K562 (cell line): ENCODE results near the gene LEAP2. TPM values are rescaled to one million over a fixed set of nuclear protein-coding genes. Genes with fewer than 3 reads are reported as not detected.

Source experiments
- ELF2 ChIP-seq: fragments of 250-450 bp; sonication (Bioruptor Pico); IDR thresholded peaks from 2 replicates; pipeline ENCODE4 v1.5.0; 2021; ENCODE audit warnings: mild to moderate bottlenecking
- EP400 ChIP-seq: fragments of 450-650 bp; IDR thresholded peaks from 2 replicates; pipeline ENCODE4 v1.6.1; 2017; ENCODE audit warnings: antibody characterized with exemption, mild to moderate bottlenecking, moderate library complexity
- FOXA3 ChIP-seq, 2 experiments: fragments of 450-650 bp in 1 of 2; sonication (generic) in 1 of 2; formaldehyde crosslinking; IDR thresholded peaks in 1 of 2; conservative IDR thresholded peaks in 1 of 2; 2 replicates each; pipeline versions ENCODE4 v1.4.0 to v1.8.0; 2020 to 2022; ENCODE audit warnings: mild to moderate bottlenecking in 2 of 2, missing genetic modification reagents in 1 of 2
- NEUROD1 ChIP-seq: fragments of 150-350 bp; IDR thresholded peaks from 2 replicates; pipeline ENCODE4 v1.6.1; 2014; ENCODE audit warnings: borderline replicate concordance, low read length, low read depth; ENCODE audit not compliant: partially characterized antibody
- PPARD ChIP-seq: fragments of 250-450 bp; sonication (Bioruptor Pico); IDR thresholded peaks from 2 replicates; pipeline ENCODE4 v1.8.0; 2022; ENCODE audit warnings: inconsistent platforms, mild to moderate bottlenecking, moderate library complexity
- RFX1 ChIP-seq: fragments of 450-650 bp; IDR thresholded peaks from 2 replicates; pipeline ENCODE4 v1.6.1; 2016; ENCODE audit warnings: mild to moderate bottlenecking, moderate library complexity
- YY1 ChIP-seq, 3 experiments: IDR thresholded peaks; 2 replicates each; pipeline ENCODE4 v1.6.1; 2011; ENCODE audit warnings: low read length in 2 of 3, mild to moderate bottlenecking in 2 of 3, moderate library complexity in 2 of 3, borderline replicate concordance in 1 of 3, control low read depth in 1 of 3, low read depth in 1 of 3; ENCODE audit not compliant: insufficient read depth in 3 of 3, insufficient replicate concordance in 2 of 3, control insufficient read depth in 1 of 3, insufficient read length in 1 of 3; ENCODE audit errors: extremely low read depth in 1 of 3
- ZC3H8 ChIP-seq: fragments of 450-650 bp; IDR thresholded peaks from 2 replicates; pipeline ENCODE4 v1.6.1; 2017
- ZFP36 ChIP-seq: fragments of 150-350 bp; IDR thresholded peaks from 2 replicates; pipeline ENCODE4 v1.6.1; 2018; ENCODE audit warnings: low read length, low read depth; ENCODE audit not compliant: partially characterized antibody
- polyA plus RNA-seq, 8 experiments: library from polyadenylated mRNA; depleted of rRNA in 4 of 8; stranded (reverse) in 5 of 8; unstranded in 3 of 8; fragments of >200 nt; fragmentation: Nextera tagmentation in 2 of 8; fragmentation: Illumina TruSeq in 1 of 8; extraction: Ambion mirVana in 2 of 8; extraction: Trizol in 1 of 8; gene quantifications; 2 replicates each; pipeline versions ENCODE4 v1.2.1 to v1.2.3, GENCODE V29; 2011 to 2014; ENCODE audit warnings: inconsistent platforms in 1 of 8, missing spikeins in 1 of 8
- total RNA-seq, 7 experiments: library from RNA; depleted of rRNA in 6 of 7; stranded (reverse); fragments of >200 nt in 6 of 7; fragmentation: Illumina TruSeq in 2 of 7; extraction: Trizol in 2 of 7; gene quantifications; 2 replicates each; pipeline versions ENCODE4 v1.2.1 to v1.2.3, GENCODE V29; 2011 to 2021; ENCODE audit warnings: low replicate concordance in 1 of 7
- TF ChIP-seq, protein P1 (sequence below): fragments of 450-650 bp; formaldehyde crosslinking; IDR thresholded peaks from 2 replicates; pipeline ENCODE4 v1.4.0; 2022; ENCODE audit warnings: missing genetic modification characterization
- TF ChIP-seq, protein P2 (sequence below): fragments of 250-450 bp; sonication (Bioruptor Pico); IDR thresholded peaks from 2 replicates; pipeline ENCODE4 v1.5.0; 2021
- TF ChIP-seq, protein P3 (sequence below): fragments of 250-450 bp; sonication (Bioruptor Pico); IDR thresholded peaks from 2 replicates; pipeline ENCODE4 v1.4.0; 2020; ENCODE audit warnings: mild to moderate bottlenecking, moderate library complexity, borderline replicate concordance
- TF ChIP-seq, protein P4 (sequence below): fragments of 450-650 bp; IDR thresholded peaks from 2 replicates; pipeline ENCODE4 v1.6.1; 2017; ENCODE audit warnings: antibody characterized with exemption, mild to moderate bottlenecking
- TF ChIP-seq, protein P5 (sequence below): sonication (generic); formaldehyde crosslinking; IDR thresholded peaks from 2 replicates; pipeline ENCODE4 v1.8.1; 2023; ENCODE audit warnings: mild to moderate bottlenecking, missing genetic modification reagents

The LEAP2 gene
- total and polyA plus RNA-seq, 9 of the 15 experiments (the other 6 are each of a cell fraction or from before 2014, with no cell fraction given) = 1.1 to 5.6 (median 2.5) TPM

DNA sequence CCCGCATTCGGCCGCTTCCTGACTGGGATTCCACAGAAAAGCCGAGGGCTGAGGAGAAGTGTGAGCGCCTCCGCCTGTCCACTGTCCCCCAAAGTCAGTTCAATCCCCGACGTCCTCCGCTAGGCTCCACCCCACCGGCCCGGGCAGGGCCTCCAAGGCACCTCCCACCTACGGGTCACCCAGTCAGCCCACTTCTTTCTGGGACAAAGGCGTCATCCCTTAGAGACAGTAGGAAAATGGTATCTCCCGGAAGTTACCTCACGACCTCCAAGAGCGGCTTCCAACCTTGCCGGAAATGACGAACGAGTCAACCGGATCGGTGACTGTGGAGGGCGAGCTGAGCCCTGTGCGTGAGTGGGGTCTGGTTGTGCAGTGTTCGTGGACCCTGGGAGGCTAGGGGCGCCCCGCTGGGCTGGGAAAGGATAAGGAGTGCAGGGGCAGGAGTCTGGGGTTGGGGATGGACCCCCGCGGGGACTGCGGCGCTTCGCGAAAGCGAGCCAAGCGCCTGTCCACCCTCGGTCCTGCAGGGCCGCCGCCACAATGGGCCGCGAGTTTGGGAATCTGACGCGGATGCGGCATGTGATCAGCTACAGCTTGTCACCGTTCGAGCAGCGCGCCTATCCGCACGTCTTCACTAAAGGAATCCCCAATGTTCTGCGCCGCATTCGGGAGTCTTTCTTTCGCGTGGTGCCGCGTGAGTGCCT, 7.0 kb upstream of the LEAP2 start, which contains the start of the genes GDF9 and UQCRQ (continued):
- TF ChIP-seq, protein P1, sequence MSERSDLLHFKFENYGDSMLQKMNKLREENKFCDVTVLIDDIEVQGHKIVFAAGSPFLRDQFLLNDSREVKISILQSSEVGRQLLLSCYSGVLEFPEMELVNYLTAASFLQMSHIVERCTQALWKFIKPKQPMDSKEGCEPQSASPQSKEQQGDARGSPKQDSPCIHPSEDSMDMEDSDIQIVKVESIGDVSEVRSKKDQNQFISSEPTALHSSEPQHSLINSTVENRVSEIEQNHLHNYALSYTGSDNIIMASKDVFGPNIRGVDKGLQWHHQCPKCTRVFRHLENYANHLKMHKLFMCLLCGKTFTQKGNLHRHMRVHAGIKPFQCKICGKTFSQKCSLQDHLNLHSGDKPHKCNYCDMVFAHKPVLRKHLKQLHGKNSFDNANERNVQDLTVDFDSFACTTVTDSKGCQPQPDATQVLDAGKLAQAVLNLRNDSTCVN (CRISPR knock-in tag) = no peak
- TF ChIP-seq ZC3H8 (no peak), YY1 (IDR thresholded peaks at IDR 0.05; ENCODE audit: borderline replicate concordance in 1 of 3, control insufficient read depth in 1 of 3, extremely low read depth in 1 of 3, insufficient read depth in 3 of 3, insufficient read length in 1 of 3, insufficient replicate concordance in 2 of 3, low read depth in 1 of 3, low read length in 2 of 3) (peak in 2 of 3 experiments; percentile 57 to 76), ELF2 (CRISPR knock-in tag) (no peak; the same call in 1 of the 2 replicates), RFX1 (peak; percentile 49; the same call in 1 of the 2 replicates), ZFP36 (no peak), PPARD (CRISPR knock-in tag) (no peak), NEUROD1 (peak; percentile 54), EP400 (peak; percentile 91), FOXA3 (CRISPR knock-in tag; conservative IDR thresholded peaks at IDR 0.05 in 1 of 2, IDR thresholded peaks at IDR 0.05 in 1 of 2) (no peak)
- TF ChIP-seq, protein P2, sequence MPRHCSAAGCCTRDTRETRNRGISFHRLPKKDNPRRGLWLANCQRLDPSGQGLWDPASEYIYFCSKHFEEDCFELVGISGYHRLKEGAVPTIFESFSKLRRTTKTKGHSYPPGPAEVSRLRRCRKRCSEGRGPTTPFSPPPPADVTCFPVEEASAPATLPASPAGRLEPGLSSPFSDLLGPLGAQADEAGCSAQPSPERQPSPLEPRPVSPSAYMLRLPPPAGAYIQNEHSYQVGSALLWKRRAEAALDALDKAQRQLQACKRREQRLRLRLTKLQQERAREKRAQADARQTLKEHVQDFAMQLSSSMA (CRISPR knock-in tag) = no peak
- TF ChIP-seq, protein P3, sequence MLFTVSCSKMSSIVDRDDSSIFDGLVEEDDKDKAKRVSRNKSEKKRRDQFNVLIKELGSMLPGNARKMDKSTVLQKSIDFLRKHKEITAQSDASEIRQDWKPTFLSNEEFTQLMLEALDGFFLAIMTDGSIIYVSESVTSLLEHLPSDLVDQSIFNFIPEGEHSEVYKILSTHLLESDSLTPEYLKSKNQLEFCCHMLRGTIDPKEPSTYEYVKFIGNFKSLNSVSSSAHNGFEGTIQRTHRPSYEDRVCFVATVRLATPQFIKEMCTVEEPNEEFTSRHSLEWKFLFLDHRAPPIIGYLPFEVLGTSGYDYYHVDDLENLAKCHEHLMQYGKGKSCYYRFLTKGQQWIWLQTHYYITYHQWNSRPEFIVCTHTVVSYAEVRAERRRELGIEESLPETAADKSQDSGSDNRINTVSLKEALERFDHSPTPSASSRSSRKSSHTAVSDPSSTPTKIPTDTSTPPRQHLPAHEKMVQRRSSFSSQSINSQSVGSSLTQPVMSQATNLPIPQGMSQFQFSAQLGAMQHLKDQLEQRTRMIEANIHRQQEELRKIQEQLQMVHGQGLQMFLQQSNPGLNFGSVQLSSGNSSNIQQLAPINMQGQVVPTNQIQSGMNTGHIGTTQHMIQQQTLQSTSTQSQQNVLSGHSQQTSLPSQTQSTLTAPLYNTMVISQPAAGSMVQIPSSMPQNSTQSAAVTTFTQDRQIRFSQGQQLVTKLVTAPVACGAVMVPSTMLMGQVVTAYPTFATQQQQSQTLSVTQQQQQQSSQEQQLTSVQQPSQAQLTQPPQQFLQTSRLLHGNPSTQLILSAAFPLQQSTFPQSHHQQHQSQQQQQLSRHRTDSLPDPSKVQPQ = no peak
- TF ChIP-seq, protein P4, sequence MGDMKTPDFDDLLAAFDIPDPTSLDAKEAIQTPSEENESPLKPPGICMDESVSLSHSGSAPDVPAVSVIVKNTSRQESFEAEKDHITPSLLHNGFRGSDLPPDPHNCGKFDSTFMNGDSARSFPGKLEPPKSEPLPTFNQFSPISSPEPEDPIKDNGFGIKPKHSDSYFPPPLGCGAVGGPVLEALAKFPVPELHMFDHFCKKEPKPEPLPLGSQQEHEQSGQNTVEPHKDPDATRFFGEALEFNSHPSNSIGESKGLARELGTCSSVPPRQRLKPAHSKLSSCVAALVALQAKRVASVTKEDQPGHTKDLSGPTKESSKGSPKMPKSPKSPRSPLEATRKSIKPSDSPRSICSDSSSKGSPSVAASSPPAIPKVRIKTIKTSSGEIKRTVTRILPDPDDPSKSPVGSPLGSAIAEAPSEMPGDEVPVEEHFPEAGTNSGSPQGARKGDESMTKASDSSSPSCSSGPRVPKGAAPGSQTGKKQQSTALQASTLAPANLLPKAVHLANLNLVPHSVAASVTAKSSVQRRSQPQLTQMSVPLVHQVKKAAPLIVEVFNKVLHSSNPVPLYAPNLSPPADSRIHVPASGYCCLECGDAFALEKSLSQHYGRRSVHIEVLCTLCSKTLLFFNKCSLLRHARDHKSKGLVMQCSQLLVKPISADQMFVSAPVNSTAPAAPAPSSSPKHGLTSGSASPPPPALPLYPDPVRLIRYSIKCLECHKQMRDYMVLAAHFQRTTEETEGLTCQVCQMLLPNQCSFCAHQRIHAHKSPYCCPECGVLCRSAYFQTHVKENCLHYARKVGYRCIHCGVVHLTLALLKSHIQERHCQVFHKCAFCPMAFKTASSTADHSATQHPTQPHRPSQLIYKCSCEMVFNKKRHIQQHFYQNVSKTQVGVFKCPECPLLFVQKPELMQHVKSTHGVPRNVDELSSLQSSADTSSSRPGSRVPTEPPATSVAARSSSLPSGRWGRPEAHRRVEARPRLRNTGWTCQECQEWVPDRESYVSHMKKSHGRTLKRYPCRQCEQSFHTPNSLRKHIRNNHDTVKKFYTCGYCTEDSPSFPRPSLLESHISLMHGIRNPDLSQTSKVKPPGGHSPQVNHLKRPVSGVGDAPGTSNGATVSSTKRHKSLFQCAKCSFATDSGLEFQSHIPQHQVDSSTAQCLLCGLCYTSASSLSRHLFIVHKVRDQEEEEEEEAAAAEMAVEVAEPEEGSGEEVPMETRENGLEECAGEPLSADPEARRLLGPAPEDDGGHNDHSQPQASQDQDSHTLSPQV = no peak; the same call in 1 of the 2 replicates
- TF ChIP-seq, protein P5, sequence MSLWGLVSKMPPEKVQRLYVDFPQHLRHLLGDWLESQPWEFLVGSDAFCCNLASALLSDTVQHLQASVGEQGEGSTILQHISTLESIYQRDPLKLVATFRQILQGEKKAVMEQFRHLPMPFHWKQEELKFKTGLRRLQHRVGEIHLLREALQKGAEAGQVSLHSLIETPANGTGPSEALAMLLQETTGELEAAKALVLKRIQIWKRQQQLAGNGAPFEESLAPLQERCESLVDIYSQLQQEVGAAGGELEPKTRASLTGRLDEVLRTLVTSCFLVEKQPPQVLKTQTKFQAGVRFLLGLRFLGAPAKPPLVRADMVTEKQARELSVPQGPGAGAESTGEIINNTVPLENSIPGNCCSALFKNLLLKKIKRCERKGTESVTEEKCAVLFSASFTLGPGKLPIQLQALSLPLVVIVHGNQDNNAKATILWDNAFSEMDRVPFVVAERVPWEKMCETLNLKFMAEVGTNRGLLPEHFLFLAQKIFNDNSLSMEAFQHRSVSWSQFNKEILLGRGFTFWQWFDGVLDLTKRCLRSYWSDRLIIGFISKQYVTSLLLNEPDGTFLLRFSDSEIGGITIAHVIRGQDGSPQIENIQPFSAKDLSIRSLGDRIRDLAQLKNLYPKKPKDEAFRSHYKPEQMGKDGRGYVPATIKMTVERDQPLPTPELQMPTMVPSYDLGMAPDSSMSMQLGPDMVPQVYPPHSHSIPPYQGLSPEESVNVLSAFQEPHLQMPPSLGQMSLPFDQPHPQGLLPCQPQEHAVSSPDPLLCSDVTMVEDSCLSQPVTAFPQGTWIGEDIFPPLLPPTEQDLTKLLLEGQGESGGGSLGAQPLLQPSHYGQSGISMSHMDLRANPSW (CRISPR knock-in tag) = no peak
